ENCODE data around the gene XRN1.

Gene XRN1

GRCh38 chr3:142272200-142272891, 175.5 kb downstream of the XRN1 start:
- Histone ChIP-seq H3K27ac (ENCODE audit: low read depth, low read length) (peak overlapping the region; percentile 38), H3K36me3 (ENCODE audit: insufficient read depth, low read length) (no peaks in the 10 kb centered on the region), H3K4me3 (ENCODE audit: low read depth, low read length) (no peak overlapping the region), H3K79me2 (ENCODE audit: control insufficient read depth, insufficient read depth, low read length, unreplicated experiment) (no peaks in the 10 kb centered on the region), H2AFZ (ENCODE audit: low read length, unreplicated experiment) (no peak overlapping the region), H3K27me3 (ENCODE audit: insufficient read depth, low read length) (no peaks in the 10 kb centered on the region), H3K4me1 (ENCODE audit: control insufficient read depth, insufficient read depth, low read length, unreplicated experiment) (peaks cover 38% of the 10 kb centered on the region)

GRCh38 chr3:142270407-142270806, 177.4 kb downstream of the XRN1 start:
- H3K4me1 ChIP-seq (ENCODE audit: control insufficient read depth, insufficient read depth, low read length, unreplicated experiment) = peaks cover 23% of the 10 kb centered on the region
- no peaks in the 10 kb centered on the region for H3K79me2 ChIP-seq (ENCODE audit: control insufficient read depth, insufficient read depth, low read length, unreplicated experiment)
- no peak overlapping the region for H2AFZ ChIP-seq (ENCODE audit: low read length, unreplicated experiment)
- no peaks in the 10 kb centered on the region for H3K36me3 ChIP-seq (ENCODE audit: insufficient read depth, low read length)
- H3K27ac ChIP-seq (ENCODE audit: low read depth, low read length) = no peak overlapping the region
- no peaks in the 10 kb centered on the region for H3K27me3 ChIP-seq (ENCODE audit: insufficient read depth, low read length)
- H3K4me3 ChIP-seq (ENCODE audit: low read depth, low read length) = no peak overlapping the region

GRCh38 chr3:142269767-142270166, 178.1 kb downstream of the XRN1 start:
- H2AFZ ChIP-seq (ENCODE audit: low read length, unreplicated experiment) = no peak overlapping the region
- no peaks in the 10 kb centered on the region for H3K27me3 ChIP-seq (ENCODE audit: insufficient read depth, low read length)
- no peaks in the 10 kb centered on the region for H3K36me3 ChIP-seq (ENCODE audit: insufficient read depth, low read length)

GRCh38 chr3:142268426-142268825, 179.4 kb downstream of the XRN1 start:
- Histone ChIP-seq H3K79me2 (ENCODE audit: control insufficient read depth, insufficient read depth, low read length, unreplicated experiment) (no peaks in the 10 kb centered on the region), H3K27ac (ENCODE audit: low read depth, low read length) (no peak overlapping the region), H2AFZ (ENCODE audit: low read length, unreplicated experiment) (no peak overlapping the region), H3K4me3 (ENCODE audit: low read depth, low read length) (no peak overlapping the region), H3K27me3 (ENCODE audit: insufficient read depth, low read length) (no peaks in the 10 kb centered on the region), H3K36me3 (ENCODE audit: insufficient read depth, low read length) (no peaks in the 10 kb centered on the region), H3K4me1 (ENCODE audit: control insufficient read depth, insufficient read depth, low read length, unreplicated experiment) (peaks cover 14% of the 10 kb centered on the region)

More at GRCh38 chr3:142269767-142270166, 178.1 kb downstream of the XRN1 start:
- no peak overlapping the region for H3K27ac ChIP-seq (ENCODE audit: low read depth, low read length)
- H3K79me2 ChIP-seq (ENCODE audit: control insufficient read depth, insufficient read depth, low read length, unreplicated experiment) = no peaks in the 10 kb centered on the region
- no peak overlapping the region for H3K4me3 ChIP-seq (ENCODE audit: low read depth, low read length)
- peaks cover 17% of the 10 kb centered on the region for H3K4me1 ChIP-seq (ENCODE audit: control insufficient read depth, insufficient read depth, low read length, unreplicated experiment)

GRCh38 chr3:142267269-142267668, 180.6 kb downstream of the XRN1 start:
- Histone ChIP-seq H3K4me3 (ENCODE audit: low read depth, low read length) (no peak overlapping the region), H3K36me3 (ENCODE audit: insufficient read depth, low read length) (no peaks in the 10 kb centered on the region), H3K27me3 (ENCODE audit: insufficient read depth, low read length) (no peaks in the 10 kb centered on the region), H3K79me2 (ENCODE audit: control insufficient read depth, insufficient read depth, low read length, unreplicated experiment) (no peaks in the 10 kb centered on the region), H2AFZ (ENCODE audit: low read length, unreplicated experiment) (no peak overlapping the region), H3K27ac (ENCODE audit: low read depth, low read length) (no peak overlapping the region), H3K4me1 (ENCODE audit: control insufficient read depth, insufficient read depth, low read length, unreplicated experiment) (peaks cover 9% of the 10 kb centered on the region)

- Histone ChIP-seq H3K4me3 (ENCODE audit: low read depth, low read length) (no peak overlapping the region), H3K36me3 (ENCODE audit: insufficient read depth, low read length) (no peaks in the 10 kb centered on the region), H3K79me2 (ENCODE audit: control insufficient read depth, insufficient read depth, low read length, unreplicated experiment) (no peaks in the 10 kb centered on the region), H3K27ac (ENCODE audit: low read depth, low read length) (no peak overlapping the region), H3K4me1 (ENCODE audit: control insufficient read depth, insufficient read depth, low read length, unreplicated experiment) (peaks cover 6% of the 10 kb centered on the region), H2AFZ (ENCODE audit: low read length, unreplicated experiment) (peak overlapping the region; percentile 55), H3K27me3 (ENCODE audit: insufficient read depth, low read length) (no peaks in the 10 kb centered on the region)
Measured at GRCh38 chr3:142263112-142263511, 184.7 kb downstream of the XRN1 start.

GRCh38 chr3:142259359-142259758, 188.5 kb downstream of the XRN1 start:
- peak overlapping the region; percentile 9 for H2AFZ ChIP-seq (ENCODE audit: low read length, unreplicated experiment)
- H3K4me3 ChIP-seq (ENCODE audit: low read depth, low read length) = no peak overlapping the region
- no peak overlapping the region for H3K27ac ChIP-seq (ENCODE audit: low read depth, low read length)
- no peaks in the 10 kb centered on the region for H3K36me3 ChIP-seq (ENCODE audit: insufficient read depth, low read length)
- H3K27me3 ChIP-seq (ENCODE audit: insufficient read depth, low read length) = no peaks in the 10 kb centered on the region
- peaks cover 6% of the 10 kb centered on the region for H3K4me1 ChIP-seq (ENCODE audit: control insufficient read depth, insufficient read depth, low read length, unreplicated experiment)
- H3K79me2 ChIP-seq (ENCODE audit: control insufficient read depth, insufficient read depth, low read length, unreplicated experiment) = no peaks in the 10 kb centered on the region

- no peaks in the 10 kb centered on the region for H3K4me1 ChIP-seq (ENCODE audit: control insufficient read depth, insufficient read depth, low read length, unreplicated experiment)
- H3K36me3 ChIP-seq (ENCODE audit: insufficient read depth, low read length) = no peaks in the 10 kb centered on the region
- no peaks in the 10 kb centered on the region for H3K79me2 ChIP-seq (ENCODE audit: control insufficient read depth, insufficient read depth, low read length, unreplicated experiment)
- no peak overlapping the region for H2AFZ ChIP-seq (ENCODE audit: low read length, unreplicated experiment)
- no peak overlapping the region for H3K27ac ChIP-seq (ENCODE audit: low read depth, low read length)
- no peak overlapping the region for H3K4me3 ChIP-seq (ENCODE audit: low read depth, low read length)
- no peaks in the 10 kb centered on the region for H3K27me3 ChIP-seq (ENCODE audit: insufficient read depth, low read length)
Measured at GRCh38 chr3:142256712-142257333, 191.0 kb downstream of the XRN1 start.
